Adrenal gland (tissue), 5 donors: ENCODE results near the gene SHOC2.

Source experiments
- POLR2A ChIP-seq, 2 donors: fragments of 450-650 bp; IDR thresholded peaks; one replicate each; pipeline ENCODE4 v1.6.1; 2017; ENCODE audit warnings: antibody characterized with exemption in 2 of 2, mild to moderate bottlenecking in 2 of 2, moderate library complexity in 1 of 2
- TF ChIP-seq, protein P1 (sequence below), 6 experiments: fragments of 450-650 bp in 4 of 6; fragments of 200-600 bp in 2 of 6; sonication (generic) in 1 of 6; IDR thresholded peaks; 1 replicate in 5 of 6; 2 replicates in 1 of 6; pipeline versions ENCODE4 v1.5.1 to v1.8.0; 2016 to 2021; ENCODE audit warnings: antibody characterized with exemption in 6 of 6, mild to moderate bottlenecking in 2 of 6, moderate library complexity in 1 of 6
- donor health status: DM: no; HTN: no; CAD: no.

DNA sequence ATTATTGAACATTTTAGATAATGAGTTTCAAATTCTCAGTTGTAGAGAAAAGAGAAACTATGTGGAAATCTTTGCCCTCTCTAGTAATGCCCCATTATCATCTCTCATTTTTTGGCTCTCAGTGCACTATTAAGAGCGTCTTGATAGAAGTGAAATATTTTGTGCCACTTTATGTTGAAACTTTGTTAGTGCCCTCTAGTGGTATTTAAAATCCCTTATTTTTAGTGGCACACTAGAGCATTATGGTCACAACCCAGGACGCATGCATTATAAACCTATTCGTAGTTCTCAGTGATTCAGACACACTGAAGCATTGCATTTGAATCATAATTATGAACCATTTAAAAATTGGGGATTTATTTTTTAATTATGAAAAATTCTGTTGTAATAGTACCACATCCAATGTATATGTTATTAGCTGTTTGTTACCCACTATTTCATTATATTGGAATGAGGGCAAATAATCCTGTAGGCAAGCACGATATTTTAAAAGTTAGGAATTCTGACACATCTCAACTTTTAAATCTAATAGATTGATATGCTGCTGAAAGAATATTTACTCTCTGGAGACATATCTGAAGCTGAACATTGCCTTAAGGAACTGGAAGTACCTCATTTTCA is 25.7 kb upstream of the SHOC2 start:
- TF ChIP-seq, protein P1, sequence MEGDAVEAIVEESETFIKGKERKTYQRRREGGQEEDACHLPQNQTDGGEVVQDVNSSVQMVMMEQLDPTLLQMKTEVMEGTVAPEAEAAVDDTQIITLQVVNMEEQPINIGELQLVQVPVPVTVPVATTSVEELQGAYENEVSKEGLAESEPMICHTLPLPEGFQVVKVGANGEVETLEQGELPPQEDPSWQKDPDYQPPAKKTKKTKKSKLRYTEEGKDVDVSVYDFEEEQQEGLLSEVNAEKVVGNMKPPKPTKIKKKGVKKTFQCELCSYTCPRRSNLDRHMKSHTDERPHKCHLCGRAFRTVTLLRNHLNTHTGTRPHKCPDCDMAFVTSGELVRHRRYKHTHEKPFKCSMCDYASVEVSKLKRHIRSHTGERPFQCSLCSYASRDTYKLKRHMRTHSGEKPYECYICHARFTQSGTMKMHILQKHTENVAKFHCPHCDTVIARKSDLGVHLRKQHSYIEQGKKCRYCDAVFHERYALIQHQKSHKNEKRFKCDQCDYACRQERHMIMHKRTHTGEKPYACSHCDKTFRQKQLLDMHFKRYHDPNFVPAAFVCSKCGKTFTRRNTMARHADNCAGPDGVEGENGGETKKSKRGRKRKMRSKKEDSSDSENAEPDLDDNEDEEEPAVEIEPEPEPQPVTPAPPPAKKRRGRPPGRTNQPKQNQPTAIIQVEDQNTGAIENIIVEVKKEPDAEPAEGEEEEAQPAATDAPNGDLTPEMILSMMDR (IDR thresholded peaks at IDR 0.05), result peak; percentile 39 to 73 (median 62)
- no peak for TF ChIP-seq POLR2A (IDR thresholded peaks at IDR 0.05)
